ENCODE measurements around the gene ARHGEF38. TPM values are rescaled to one million over a fixed set of nuclear protein-coding genes. Genes with fewer than 3 reads are reported as not detected.

ARHGEF38 gene
- total and polyA plus RNA-seq, 11 donors: not detected

DNA sequence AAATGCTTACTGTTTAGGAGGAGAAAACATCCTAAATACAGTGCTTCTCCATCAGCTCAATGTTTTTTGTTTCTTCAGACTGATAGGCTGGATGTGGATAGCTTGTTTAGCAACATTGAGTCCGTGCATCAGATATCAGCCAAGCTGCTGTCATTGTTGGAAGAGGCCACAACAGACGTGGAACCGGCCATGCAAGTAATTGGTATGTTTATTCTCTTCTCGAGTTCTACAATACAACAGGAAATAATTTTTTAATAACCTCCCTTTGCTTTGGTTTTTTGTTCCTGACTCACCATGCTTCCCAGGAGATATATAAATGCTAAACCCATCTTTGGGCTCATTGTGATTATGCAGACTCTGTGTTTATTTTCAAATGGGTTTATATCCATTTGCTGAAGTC lies 60.9 kb downstream of the ARHGEF38 start:
- Histone ChIP-seq H3K27ac (no peak overlapping the region), H3K27me3 (no peaks in the 10 kb centered on the region), H3K4me1 (no peaks in the 10 kb centered on the region), H3K36me3 (no peaks in the 10 kb centered on the region), H3K9me3 (peaks cover 0 to 6% (median 0%) of the 10 kb centered on the region in 12 donors), H3K4me3 (no peak overlapping the region)
- DNase-seq (no peak), ATAC-seq (no peak)
- intact Hi-C loops (cut with DNase I): no loop called here
- no peak for TF ChIP-seq POLR2A (IDR thresholded peaks at IDR 0.05)
- TF ChIP-seq, protein P1, sequence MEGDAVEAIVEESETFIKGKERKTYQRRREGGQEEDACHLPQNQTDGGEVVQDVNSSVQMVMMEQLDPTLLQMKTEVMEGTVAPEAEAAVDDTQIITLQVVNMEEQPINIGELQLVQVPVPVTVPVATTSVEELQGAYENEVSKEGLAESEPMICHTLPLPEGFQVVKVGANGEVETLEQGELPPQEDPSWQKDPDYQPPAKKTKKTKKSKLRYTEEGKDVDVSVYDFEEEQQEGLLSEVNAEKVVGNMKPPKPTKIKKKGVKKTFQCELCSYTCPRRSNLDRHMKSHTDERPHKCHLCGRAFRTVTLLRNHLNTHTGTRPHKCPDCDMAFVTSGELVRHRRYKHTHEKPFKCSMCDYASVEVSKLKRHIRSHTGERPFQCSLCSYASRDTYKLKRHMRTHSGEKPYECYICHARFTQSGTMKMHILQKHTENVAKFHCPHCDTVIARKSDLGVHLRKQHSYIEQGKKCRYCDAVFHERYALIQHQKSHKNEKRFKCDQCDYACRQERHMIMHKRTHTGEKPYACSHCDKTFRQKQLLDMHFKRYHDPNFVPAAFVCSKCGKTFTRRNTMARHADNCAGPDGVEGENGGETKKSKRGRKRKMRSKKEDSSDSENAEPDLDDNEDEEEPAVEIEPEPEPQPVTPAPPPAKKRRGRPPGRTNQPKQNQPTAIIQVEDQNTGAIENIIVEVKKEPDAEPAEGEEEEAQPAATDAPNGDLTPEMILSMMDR (IDR thresholded peaks at IDR 0.05): no peak
- 47 to 58% (median 52%) methylated on average over 4 of the region's 4 CpGs for WGBS, 4 donors

DNA sequence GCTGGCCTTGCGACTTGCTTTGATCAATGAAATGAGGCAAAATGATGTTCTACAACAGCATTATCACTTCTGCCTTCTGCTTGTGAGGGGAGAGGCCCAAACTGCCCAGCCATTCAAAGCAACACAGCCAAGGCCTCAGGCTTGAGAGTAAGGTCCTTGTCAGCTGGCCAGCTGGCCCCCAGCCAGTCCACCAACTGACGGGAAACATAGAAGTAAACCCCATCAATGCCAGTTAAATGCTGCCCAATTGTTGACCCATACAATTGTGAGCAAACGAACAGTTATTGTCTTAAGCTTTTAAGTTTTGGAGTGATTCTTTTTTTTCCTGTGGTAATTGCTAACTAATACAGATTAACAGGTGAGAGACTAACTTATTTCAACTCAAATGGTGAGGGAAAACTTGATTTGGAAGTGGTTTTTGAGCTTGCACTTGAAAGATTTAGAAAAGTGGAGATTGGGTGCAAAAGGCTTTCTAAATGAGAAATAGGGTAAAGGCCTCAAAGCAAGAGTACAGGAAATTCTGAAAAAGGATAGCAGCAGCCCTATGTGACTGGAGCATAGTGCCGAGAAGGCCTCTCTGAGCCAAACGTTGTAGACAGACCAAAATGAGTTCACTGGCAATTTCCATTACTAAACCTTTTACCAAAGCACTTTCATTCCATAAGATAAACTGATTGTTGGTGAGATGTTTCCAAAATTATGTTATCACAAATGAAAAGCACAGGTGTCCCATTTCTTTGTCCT lies 66.9 kb downstream of the ARHGEF38 start:
- no peak for TF ChIP-seq POLR2A (IDR thresholded peaks at IDR 0.05)
- TF ChIP-seq, protein P1 (IDR thresholded peaks at IDR 0.05): no peak
- ATAC-seq (peak in 3 of 4 donors; percentile 55 to 76 (median 73)), DNase-seq (peak; percentile 51 to 77 (median 68))
- H3K4me1 ChIP-seq: peaks cover 0 to 23% (median 3%) of the 10 kb centered on the region in 12 donors
- peak overlapping the region in 1 of 12 donors; percentile 34 for H3K27ac ChIP-seq
- no peaks in the 10 kb centered on the region for H3K27me3 ChIP-seq
- H3K36me3 ChIP-seq: no peaks in the 10 kb centered on the region
- intact Hi-C loops (cut with DNase I): loop anchor here in 1 of 10 donors (5.0 kb wide), 1 partner anchor 82 kb away; no protein-coding TSS in a partner anchor
- 36 to 54% (median 51%) methylated on average over 5 of the region's 5 CpGs for WGBS, 4 donors
- no peak overlapping the region for H3K4me3 ChIP-seq
- H3K9me3 ChIP-seq: peaks cover 0 to 3% (median 0%) of the 10 kb centered on the region in 12 donors

GRCh38 chr4:105620640-105621323 lies 68.4 kb downstream of the ARHGEF38 start:
- peak in 2 of 5 donors; percentile 36 to 44 for DNase-seq
- peaks cover 0 to 2% (median 0%) of the 10 kb centered on the region in 12 donors for H3K9me3 ChIP-seq
- H3K27ac ChIP-seq: peak overlapping the region in 1 of 12 donors; percentile 11
- H3K4me1 ChIP-seq: peaks cover 0 to 27% (median 11%) of the 10 kb centered on the region in 12 donors
- no peaks in the 10 kb centered on the region for H3K27me3 ChIP-seq
- intact Hi-C loops (cut with DNase I): no loop called here
- H3K4me3 ChIP-seq: no peak overlapping the region
- WGBS, 4 donors: 27 to 35% (median 31%) methylated on average over 1 of the region's 1 CpG
- TF ChIP-seq, protein P1 (IDR thresholded peaks at IDR 0.05): no peak
- no peak for TF ChIP-seq POLR2A (IDR thresholded peaks at IDR 0.05)
- H3K36me3 ChIP-seq: no peaks in the 10 kb centered on the region
- ATAC-seq: peak in 1 of 4 donors; percentile 16

DNA sequence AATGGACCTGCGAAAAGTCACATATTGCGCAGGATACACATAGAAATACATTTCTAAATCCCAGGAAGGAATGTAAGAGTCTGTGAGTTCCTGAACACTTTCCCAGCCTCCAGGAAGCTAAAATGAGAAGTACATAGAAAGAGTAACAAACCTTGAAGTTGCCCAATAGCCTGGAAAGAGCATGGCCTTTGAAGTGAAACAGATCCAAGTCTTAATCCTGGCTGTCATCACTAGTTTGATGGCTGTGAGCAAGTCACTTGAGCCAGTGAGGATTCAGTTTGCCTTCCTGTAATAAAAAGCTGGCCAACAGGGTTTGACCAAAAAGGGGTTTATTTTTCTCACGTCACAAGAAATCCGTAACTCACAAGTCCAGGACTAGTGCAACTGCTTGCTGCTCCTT lies 69.8 kb downstream of the ARHGEF38 start:
- Histone ChIP-seq H3K27me3 (no peaks in the 10 kb centered on the region), H3K36me3 (no peaks in the 10 kb centered on the region), H3K27ac (peak overlapping the region in 1 of 12 donors; percentile 19), H3K4me3 (no peak overlapping the region), H3K4me1 (peaks cover 0 to 27% (median 11%) of the 10 kb centered on the region in 12 donors), H3K9me3 (no peaks in the 10 kb centered on the region)
- intact Hi-C loops (cut with DNase I): no loop called here
- peak in 3 of 4 donors; percentile 24 to 82 (median 75) for ATAC-seq
- TF ChIP-seq POLR2A (IDR thresholded peaks at IDR 0.05): no peak
- TF ChIP-seq, protein P1 (IDR thresholded peaks at IDR 0.05): no peak
- peak in 1 of 5 donors; percentile 27 for DNase-seq
- 80 to 90% (median 84%) methylated on average over 4 of the region's 4 CpGs for WGBS, 4 donors

Data from heart left ventricle (tissue), 16 donors.